Epithelial cell of esophagus (primary cell): ENCODE data around the gene TMEM95.
"Not testable (repeated sequence)": the region's sequence is repeated elsewhere in the genome, so short reads cannot be mapped to it uniquely, and the experiment has no call there.

ENCODE experiments used
- DNase-seq: peaks from one replicate; pipeline ENCODE4 v3.0.0; 2010; ENCODE audit warnings: low read depth
- H3K4me3 ChIP-seq: 2 replicates; pipeline ENCODE4 v1.5.1; 2011; ENCODE audit warnings: mild to moderate bottlenecking, low read length, control low read depth
- TF ChIP-seq, protein P1 (sequence below): IDR thresholded peaks from 2 replicates; pipeline ENCODE4 v1.5.1; 2011; ENCODE audit warnings: low read depth, mild to moderate bottlenecking, low read length, control low read depth, inconsistent platforms; ENCODE audit not compliant: insufficient read depth; ENCODE audit errors: missing control alignments

Gene TMEM95

DNA sequence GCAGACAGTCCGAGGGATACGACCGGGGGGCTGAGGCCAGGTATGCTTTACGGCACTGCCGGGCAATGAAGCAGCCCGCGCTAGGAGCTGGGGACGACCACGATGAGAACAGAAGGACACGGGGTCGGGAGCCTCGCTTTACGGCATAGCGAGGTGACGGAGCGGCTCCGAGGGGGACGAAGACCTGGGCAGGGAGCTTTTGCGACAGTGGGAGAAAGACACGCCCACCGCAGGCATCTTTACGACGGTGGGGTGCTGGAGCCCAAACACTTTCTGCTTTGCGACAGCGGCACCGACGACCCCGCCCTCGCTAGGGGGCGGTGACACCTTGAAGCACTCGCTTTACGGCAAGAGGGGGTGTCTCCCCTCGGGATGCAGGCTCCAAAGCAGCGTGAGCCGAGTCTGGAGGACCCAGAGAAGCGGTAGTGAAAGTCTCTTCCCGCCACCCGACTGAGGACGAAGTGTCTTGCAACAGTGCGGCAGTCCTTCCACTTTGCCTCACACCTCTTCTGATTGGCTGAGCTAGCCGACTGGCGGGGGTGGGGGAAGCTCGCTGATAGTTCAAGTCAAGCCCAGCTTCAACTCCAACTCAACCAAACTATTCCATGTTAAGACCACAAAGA lies 25.5 kb upstream of the TMEM95 start:
- peak overlapping the region; percentile 91 for H3K4me3 ChIP-seq
- peak; percentile 99 for DNase-seq
- TF ChIP-seq, protein P1, sequence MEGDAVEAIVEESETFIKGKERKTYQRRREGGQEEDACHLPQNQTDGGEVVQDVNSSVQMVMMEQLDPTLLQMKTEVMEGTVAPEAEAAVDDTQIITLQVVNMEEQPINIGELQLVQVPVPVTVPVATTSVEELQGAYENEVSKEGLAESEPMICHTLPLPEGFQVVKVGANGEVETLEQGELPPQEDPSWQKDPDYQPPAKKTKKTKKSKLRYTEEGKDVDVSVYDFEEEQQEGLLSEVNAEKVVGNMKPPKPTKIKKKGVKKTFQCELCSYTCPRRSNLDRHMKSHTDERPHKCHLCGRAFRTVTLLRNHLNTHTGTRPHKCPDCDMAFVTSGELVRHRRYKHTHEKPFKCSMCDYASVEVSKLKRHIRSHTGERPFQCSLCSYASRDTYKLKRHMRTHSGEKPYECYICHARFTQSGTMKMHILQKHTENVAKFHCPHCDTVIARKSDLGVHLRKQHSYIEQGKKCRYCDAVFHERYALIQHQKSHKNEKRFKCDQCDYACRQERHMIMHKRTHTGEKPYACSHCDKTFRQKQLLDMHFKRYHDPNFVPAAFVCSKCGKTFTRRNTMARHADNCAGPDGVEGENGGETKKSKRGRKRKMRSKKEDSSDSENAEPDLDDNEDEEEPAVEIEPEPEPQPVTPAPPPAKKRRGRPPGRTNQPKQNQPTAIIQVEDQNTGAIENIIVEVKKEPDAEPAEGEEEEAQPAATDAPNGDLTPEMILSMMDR, result no peak

DNA sequence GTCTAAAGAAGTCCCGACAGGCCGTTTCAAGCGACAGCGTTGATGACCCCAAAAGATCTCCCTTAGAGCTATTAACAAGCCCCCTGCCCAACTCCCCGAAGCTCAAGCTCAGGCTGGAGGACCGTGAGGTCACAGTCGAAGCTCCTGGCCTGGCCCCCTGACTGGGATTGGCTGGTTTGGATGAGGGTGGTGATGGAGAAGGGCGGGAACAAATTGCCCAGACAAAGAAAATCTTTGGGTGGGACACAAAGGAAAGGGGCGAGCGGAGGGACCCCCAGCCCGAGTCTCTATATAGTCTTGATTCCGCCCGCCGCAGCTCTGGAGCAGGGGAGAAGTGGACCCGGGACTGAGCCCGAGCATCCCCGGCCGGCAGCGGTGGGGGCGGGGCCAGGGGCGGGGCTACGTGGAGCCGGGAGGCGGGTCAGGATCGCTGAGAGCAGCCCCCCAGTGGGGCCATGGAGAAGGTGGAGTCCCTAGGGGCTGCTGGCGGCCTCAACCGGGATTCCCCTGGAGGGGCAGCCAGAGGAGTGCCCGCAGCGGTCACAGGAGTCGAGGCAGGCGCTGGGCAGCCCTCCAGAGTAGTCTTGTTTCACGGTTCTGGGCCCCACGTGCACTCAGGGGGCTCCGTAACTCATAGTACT lies 24.8 kb upstream of the TMEM95 start:
- peak; percentile 85 for DNase-seq
- peak overlapping the region; percentile 91 for H3K4me3 ChIP-seq
- TF ChIP-seq, protein P1, result no peak

- no peak for DNase-seq
- TF ChIP-seq, protein P1, result no peak
- H3K4me3 ChIP-seq, result peak overlapping the region; percentile 91
Measured at GRCh38 chr17:7330638-7331015, 24.3 kb upstream of the TMEM95 start.

- no peak for DNase-seq
- no peak overlapping the region for H3K4me3 ChIP-seq
- TF ChIP-seq, protein P1, result no peak
Measured at GRCh38 chr17:7332111-7332510, 22.8 kb upstream of the TMEM95 start.

GRCh38 chr17:7332600-7333069 lies 22.3 kb upstream of the TMEM95 start:
- not testable (repeated sequence) for DNase-seq, H3K4me3 ChIP-seq

- DNase-seq, result no peak
- no peak overlapping the region for H3K4me3 ChIP-seq
- TF ChIP-seq, protein P1, result no peak
Measured at GRCh38 chr17:7334938-7335538, 19.9 kb upstream of the TMEM95 start.

DNA sequence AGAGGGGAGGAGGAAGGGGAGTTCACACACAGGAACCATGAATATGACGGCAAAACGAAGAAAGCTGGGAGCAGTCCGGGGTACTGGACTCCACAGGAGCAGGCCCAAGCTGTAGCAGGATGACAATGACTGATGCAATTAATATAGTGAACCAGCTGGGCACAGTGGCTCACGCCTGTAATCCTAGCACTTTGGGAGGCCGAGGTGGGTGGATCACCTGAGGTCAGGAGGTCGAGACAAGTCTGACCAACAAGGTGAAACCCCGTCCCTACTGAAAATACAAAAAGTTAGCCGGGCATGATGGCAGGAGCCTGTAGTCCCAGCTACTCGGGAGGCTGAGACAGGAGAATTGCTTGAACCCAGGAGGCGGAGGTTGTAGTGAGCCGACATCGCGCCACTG lies 19.2 kb upstream of the TMEM95 start:
- not testable (repeated sequence) for DNase-seq

More for the DNA sequence above, 19.2 kb upstream of the TMEM95 start:
- H3K4me3 ChIP-seq, result not testable (repeated sequence)
